Spleen (tissue), 11 donors: Measurements from ENCODE around the gene PAX7. TPM values are rescaled to one million over a fixed set of nuclear protein-coding genes. Genes with fewer than 3 reads are reported as not detected.
A peak's percentile ranks its signal among the peaks of the same experiment; 100 is the strongest.

Source experiments
- DNase-seq: peaks from one replicate; pipeline ENCODE4 v3.0.0-alpha.2; 2020
- H3K27ac ChIP-seq, 8 donors: fragments of 200-600 bp; sonication (generic) in 7 of 8; 1 replicate in 4 of 8; 2 replicates in 4 of 8; pipeline versions ENCODE4 v1.5.0 to v1.8.0; 2016 to 2021; ENCODE audit warnings: inconsistent platforms in 4 of 8, mild to moderate bottlenecking in 4 of 8, moderate library complexity in 1 of 8
- H3K27me3 ChIP-seq, 7 donors: fragments of 200-600 bp; sonication (generic) in 6 of 7; replicated peaks in 1 of 7; 1 replicate in 4 of 7; 2 replicates in 3 of 7; pipeline versions ENCODE4 v1.5.0 to v1.8.0; 2016 to 2021; ENCODE audit warnings: inconsistent platforms in 3 of 7, mild to moderate bottlenecking in 1 of 7
- H3K36me3 ChIP-seq, 6 donors: fragments of 200-600 bp; sonication (generic) in 5 of 6; 1 replicate in 4 of 6; 2 replicates in 2 of 6; pipeline versions ENCODE4 v1.5.0 to v1.8.0; 2016 to 2021; ENCODE audit warnings: inconsistent platforms in 2 of 6
- H3K4me1 ChIP-seq, 6 donors: fragments of 200-600 bp; sonication (generic) in 5 of 6; 1 replicate in 3 of 6; 2 replicates in 3 of 6; pipeline versions ENCODE4 v1.5.0 to v1.8.0; 2016 to 2021; ENCODE audit warnings: inconsistent platforms in 3 of 6
- H3K4me3 ChIP-seq, 8 donors: fragments of 200-600 bp; sonication (generic) in 7 of 8; 1 replicate in 4 of 8; 2 replicates in 4 of 8; pipeline versions ENCODE4 v1.5.0 to v1.8.0; 2016 to 2021; ENCODE audit warnings: inconsistent platforms in 4 of 8, mild to moderate bottlenecking in 4 of 8, moderate library complexity in 2 of 8
- H3K9me3 ChIP-seq, 8 donors: fragments of 200-600 bp; sonication (generic) in 7 of 8; 1 replicate in 4 of 8; 2 replicates in 4 of 8; pipeline versions ENCODE4 v1.5.0 to v1.8.0; 2016 to 2021; ENCODE audit warnings: inconsistent platforms in 4 of 8
- CTCF ChIP-seq, 11 experiments: fragments of 200-600 bp in 7 of 11; fragments of 450-650 bp in 4 of 11; sonication (generic) in 4 of 11; IDR thresholded peaks in 8 of 11; conservative IDR thresholded peaks in 3 of 11; 1 replicate in 7 of 11; 2 replicates in 4 of 11; pipeline versions ENCODE4 v1.4.0 to v1.8.0; 2016 to 2021; ENCODE audit warnings: antibody characterized with exemption in 11 of 11, inconsistent platforms in 4 of 11, mild to moderate bottlenecking in 1 of 11
- POLR2A ChIP-seq, 3 donors: fragments of 450-650 bp; IDR thresholded peaks; one replicate each; pipeline ENCODE4 v1.5.1; 2017; ENCODE audit warnings: antibody characterized with exemption in 3 of 3, mild to moderate bottlenecking in 1 of 3
- POLR2AphosphoS5 ChIP-seq, 3 donors: sonication (generic); formaldehyde crosslinking; IDR thresholded peaks; one replicate each; pipeline ENCODE4 v1.5.1; 2017; ENCODE audit warnings: antibody characterized with exemption in 3 of 3
- WGBS, 5 donors: extraction: QIAGEN DNeasy Blood & Tissue Kit in 3 of 5; methylation state at CpG; one replicate each; pipeline versions ENCODE4 v1.1.5 to v1.1.7; 2013 to 2018; 5-methylcytosine and 5-hydroxymethylcytosine counted together
- intact Hi-C: fragments of 100-400 bp; cut with DNase I; formaldehyde crosslinking; loops from one replicate; pipeline ENCODE4 v1.15.0; 2023; ENCODE audit warnings: low total_unique reads
- polyA plus RNA-seq, 3 donors: library from polyadenylated mRNA; stranded (reverse); fragments of 200-250 nt; gene quantifications; one replicate each; pipeline ENCODE4 v1.2.1, GENCODE V29; 2013
- total RNA-seq, 7 donors: library from RNA; depleted of rRNA in 3 of 7; stranded (reverse); fragments of >200 nt in 3 of 7; fragmentation: NEBNext Ultra II Directional in 4 of 7; extraction: Animal tissue kit (Norgen Biotek cat#: 25700) in 4 of 7; gene quantifications; one replicate each; pipeline versions ENCODE4 v1.1.0 to v1.2.1, GENCODE V29; 2016 to 2021
- donor health status: healthy with polysubstance abuse.
- donor health status: DM: no; HTN: no; CAD: no; lungs with moderate emphysema.
- donor health status: DM: no; HTN: no; CAD: no.
- donor health status: Bipolar disorder and iron deficiency.
- donor health status: healthy.
- donor health status: DM: no; HTN: no; CAD: no.
- donor health status: DM: yes; HTN: yes; CAD: no.

The PAX7 gene
- total and polyA plus RNA-seq, 10 donors, result not detected

GRCh38 chr1:18632218-18632588 is 1.6 kb downstream of the PAX7 start:
- Histone ChIP-seq H3K4me1 (peaks cover 0 to 34% (median 17%) of the 10 kb centered on the region in 6 donors), H3K27me3 (peaks cover 8 to 100% (median 91%) of the 10 kb centered on the region in 7 donors), H3K36me3 (no peaks in the 10 kb centered on the region), H3K27ac (no peak overlapping the region), H3K4me3 (no peak overlapping the region), H3K9me3 (no peaks in the 10 kb centered on the region)
- WGBS, 5 donors, result 6 to 8% (median 6%) methylated on average over 23 of the region's 23 CpGs
- TF ChIP-seq CTCF (IDR thresholded peaks at IDR 0.05 in 8 of 11, conservative IDR thresholded peaks at IDR 0.05 in 3 of 11), result no peak
- intact Hi-C loops, result no loop called here
- DNase-seq, result no peak

- TF ChIP-seq CTCF (IDR thresholded peaks at IDR 0.05 in 8 of 11, conservative IDR thresholded peaks at IDR 0.05 in 3 of 11) (no peak), POLR2AphosphoS5 (IDR thresholded peaks at IDR 0.05) (no peak), POLR2A (IDR thresholded peaks at IDR 0.05) (no peak)
- DNase-seq, result peak; percentile 32
Observed at GRCh38 chr1:18632783-18633421, 2.3 kb downstream of the PAX7 start.

GRCh38 chr1:18633422-18634155 is 2.9 kb downstream of the PAX7 start:
- no peaks in the 10 kb centered on the region for H3K36me3 ChIP-seq
- no peaks in the 10 kb centered on the region for H3K9me3 ChIP-seq
- H3K27ac ChIP-seq, result no peak overlapping the region
- WGBS, 5 donors, result 3 to 10% (median 8%) methylated on average over 9 to 15 of the region's 15 CpGs
- no peak overlapping the region for H3K4me3 ChIP-seq
- H3K27me3 ChIP-seq, result peaks cover 8 to 100% (median 99%) of the 10 kb centered on the region in 7 donors
- DNase-seq, result peak; percentile 29
- no peak for TF ChIP-seq POLR2AphosphoS5 (IDR thresholded peaks at IDR 0.05)
- TF ChIP-seq CTCF (IDR thresholded peaks at IDR 0.05 in 8 of 11, conservative IDR thresholded peaks at IDR 0.05 in 3 of 11), result no peak
- no peak for TF ChIP-seq POLR2A (IDR thresholded peaks at IDR 0.05)
- H3K4me1 ChIP-seq, result peaks cover 0 to 35% (median 17%) of the 10 kb centered on the region in 6 donors
- intact Hi-C loops, result no loop called here

More at GRCh38 chr1:18632783-18633421, 2.3 kb downstream of the PAX7 start:
- H3K4me3 ChIP-seq, result no peak overlapping the region
- peaks cover 8 to 100% (median 98%) of the 10 kb centered on the region in 7 donors for H3K27me3 ChIP-seq
- 5 to 19% (median 6%) methylated on average over 39 to 48 of the region's 48 CpGs for WGBS, 5 donors
- no peak overlapping the region for H3K27ac ChIP-seq
- intact Hi-C loops, result no loop called here
- peaks cover 0 to 35% (median 17%) of the 10 kb centered on the region in 6 donors for H3K4me1 ChIP-seq
- H3K9me3 ChIP-seq, result no peaks in the 10 kb centered on the region
- no peaks in the 10 kb centered on the region for H3K36me3 ChIP-seq

GRCh38 chr1:18634276-18634675 is 3.6 kb downstream of the PAX7 start:
- no peak for DNase-seq

More at GRCh38 chr1:18634276-18634675, 3.6 kb downstream of the PAX7 start:
- TF ChIP-seq POLR2A (IDR thresholded peaks at IDR 0.05) (no peak), CTCF (IDR thresholded peaks at IDR 0.05 in 8 of 11, conservative IDR thresholded peaks at IDR 0.05 in 3 of 11) (no peak), POLR2AphosphoS5 (IDR thresholded peaks at IDR 0.05) (no peak)
- H3K27me3 ChIP-seq, result peaks cover 8 to 100% (median 99%) of the 10 kb centered on the region in 7 donors
- no peak overlapping the region for H3K4me3 ChIP-seq
- H3K36me3 ChIP-seq, result no peaks in the 10 kb centered on the region
- H3K27ac ChIP-seq, result no peak overlapping the region
- intact Hi-C loops, result no loop called here
- 4 to 8% (median 6%) methylated on average over 10 to 16 of the region's 16 CpGs for WGBS, 5 donors
- peaks cover 0 to 35% (median 17%) of the 10 kb centered on the region in 6 donors for H3K4me1 ChIP-seq
- no peaks in the 10 kb centered on the region for H3K9me3 ChIP-seq
